Endodermal cell (in vitro differentiated cells): ENCODE measurements around the gene RSU1. TPM values are rescaled to one million over a fixed set of nuclear protein-coding genes. Genes with fewer than 3 reads are reported as not detected.

Experiments used
- DNase-seq: peaks from one replicate; pipeline ENCODE4 v3.0.0-alpha.2; 2017
- H3K27ac ChIP-seq: 2 replicates; pipeline ENCODE4 v1.5.1; 2013; ENCODE audit warnings: mild to moderate bottlenecking, low read depth, low read length, moderate library complexity
- H3K27me3 ChIP-seq: 2 replicates; pipeline ENCODE4 v1.6.1; 2013; ENCODE audit warnings: mild to moderate bottlenecking, low read length, moderate library complexity; ENCODE audit not compliant: insufficient read depth, control insufficient read depth, poor library complexity, severe bottlenecking
- H3K36me3 ChIP-seq: 2 replicates; pipeline ENCODE4 v1.7.0; 2013; ENCODE audit warnings: mild to moderate bottlenecking, low read length, moderate library complexity; ENCODE audit not compliant: control insufficient read depth, insufficient read depth
- H3K4me1 ChIP-seq: one replicate; pipeline ENCODE4 v1.7.0; 2013; ENCODE audit warnings: low read length; ENCODE audit not compliant: control insufficient read depth, insufficient read depth
- H3K4me3 ChIP-seq: 2 replicates; pipeline ENCODE4 v1.5.1; 2013; ENCODE audit warnings: mild to moderate bottlenecking, low read length, moderate library complexity
- H3K9ac ChIP-seq: 2 replicates; pipeline ENCODE4 v1.6.1; 2013; ENCODE audit warnings: mild to moderate bottlenecking, low read length, moderate library complexity; ENCODE audit not compliant: poor library complexity, severe bottlenecking; ENCODE audit errors: extremely low read depth
- H3K9me3 ChIP-seq: 2 replicates; pipeline ENCODE4 v1.6.1; 2013; ENCODE audit warnings: mild to moderate bottlenecking, low read length, moderate library complexity; ENCODE audit not compliant: control insufficient read depth
- H3K27ac Mint-ChIP-seq: 2 replicates; pipeline ENCODE4 v1.8.0; 2020; ENCODE audit warnings: mixed read lengths
- H3K27me3 Mint-ChIP-seq: 2 replicates; pipeline ENCODE4 v1.8.0; 2021; ENCODE audit warnings: mild to moderate bottlenecking, mixed read lengths; ENCODE audit not compliant: insufficient read depth
- H3K36me3 Mint-ChIP-seq: 2 replicates; pipeline ENCODE4 v1.8.0; 2020; ENCODE audit warnings: low read depth, mixed read lengths
- H3K4me1 Mint-ChIP-seq: 2 replicates; pipeline ENCODE4 v1.8.0; 2020; ENCODE audit warnings: mixed read lengths
- H3K4me3 Mint-ChIP-seq: 2 replicates; pipeline ENCODE4 v1.8.0; 2020; ENCODE audit warnings: mild to moderate bottlenecking, moderate library complexity, mixed read lengths
- H3K9me3 Mint-ChIP-seq: 2 replicates; pipeline ENCODE4 v1.8.0; 2020; ENCODE audit warnings: mild to moderate bottlenecking, mixed read lengths
- WGBS, 2 experiments: methylation state at CpG; one replicate each; pipeline versions ENCODE4 v1.1.5 to v1.1.7; 2013; ENCODE audit warnings: missing lambda C conversion rate in 2 of 2, mixed read lengths in 1 of 2; ENCODE audit not compliant: insufficient coverage in 1 of 2, insufficient read length in 1 of 2; 5-methylcytosine and 5-hydroxymethylcytosine counted together
- total RNA-seq, 2 donors: library from RNA; stranded (reverse); fragmentation: NEBNext Ultra II Directional in 1 of 2; extraction: Animal tissue kit (Norgen Biotek cat#: 25700) in 1 of 2; gene quantifications; 2 replicates in 1 of 2; 3 replicates in 1 of 2; pipeline ENCODE4 v1.2.1, GENCODE V29; 2021
- TF ChIP-seq, protein P1 (sequence below): fragments of 200-600 bp; sonication (generic); conservative IDR thresholded peaks from 2 replicates; pipeline ENCODE4 v1.5.0; 2021; ENCODE audit warnings: antibody characterized with exemption, mild to moderate bottlenecking

RSU1 gene
- total RNA-seq, 2 donors from 2014 or later = 39.5 to 46.4 TPM

DNA sequence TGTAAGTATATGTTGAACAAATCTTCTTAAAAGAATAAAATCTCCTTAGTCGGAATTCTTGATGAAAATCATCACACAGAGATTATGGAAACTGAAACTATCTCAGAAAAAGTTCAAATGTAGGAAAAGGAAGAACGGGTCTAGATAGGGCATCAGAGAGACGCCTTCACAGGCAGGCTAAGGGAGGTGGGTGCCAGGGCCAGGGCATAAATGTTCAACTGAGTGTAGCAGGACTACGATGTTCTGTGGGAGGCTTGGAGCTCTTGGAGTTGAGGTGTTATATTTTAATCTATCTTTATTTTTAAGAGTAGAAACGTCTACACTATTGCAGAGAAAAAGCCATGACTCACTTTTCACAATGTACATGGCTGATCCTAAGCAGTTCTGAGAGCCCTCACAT, 101.2 kb downstream of the RSU1 start:
- H3K9me3 ChIP-seq = peaks cover 38% of the 10 kb centered on the region
- WGBS, 2 experiments = 90 to 93% methylated on average over 3 to 4 of the region's 5 CpGs
- H3K27ac Mint-ChIP-seq = no peak overlapping the region
- peaks cover 6% of the 10 kb centered on the region for H3K36me3 ChIP-seq
- H3K27me3 ChIP-seq = no peaks in the 10 kb centered on the region
- no peaks in the 10 kb centered on the region for H3K4me1 ChIP-seq
- H3K27ac ChIP-seq = no peak overlapping the region
- peaks cover 6% of the 10 kb centered on the region for H3K4me1 Mint-ChIP-seq
- DNase-seq = no peak
- peaks cover 35% of the 10 kb centered on the region for H3K9me3 Mint-ChIP-seq
- H3K4me3 ChIP-seq = no peak overlapping the region
- no peaks in the 10 kb centered on the region for H3K27me3 Mint-ChIP-seq
- TF ChIP-seq, protein P1, sequence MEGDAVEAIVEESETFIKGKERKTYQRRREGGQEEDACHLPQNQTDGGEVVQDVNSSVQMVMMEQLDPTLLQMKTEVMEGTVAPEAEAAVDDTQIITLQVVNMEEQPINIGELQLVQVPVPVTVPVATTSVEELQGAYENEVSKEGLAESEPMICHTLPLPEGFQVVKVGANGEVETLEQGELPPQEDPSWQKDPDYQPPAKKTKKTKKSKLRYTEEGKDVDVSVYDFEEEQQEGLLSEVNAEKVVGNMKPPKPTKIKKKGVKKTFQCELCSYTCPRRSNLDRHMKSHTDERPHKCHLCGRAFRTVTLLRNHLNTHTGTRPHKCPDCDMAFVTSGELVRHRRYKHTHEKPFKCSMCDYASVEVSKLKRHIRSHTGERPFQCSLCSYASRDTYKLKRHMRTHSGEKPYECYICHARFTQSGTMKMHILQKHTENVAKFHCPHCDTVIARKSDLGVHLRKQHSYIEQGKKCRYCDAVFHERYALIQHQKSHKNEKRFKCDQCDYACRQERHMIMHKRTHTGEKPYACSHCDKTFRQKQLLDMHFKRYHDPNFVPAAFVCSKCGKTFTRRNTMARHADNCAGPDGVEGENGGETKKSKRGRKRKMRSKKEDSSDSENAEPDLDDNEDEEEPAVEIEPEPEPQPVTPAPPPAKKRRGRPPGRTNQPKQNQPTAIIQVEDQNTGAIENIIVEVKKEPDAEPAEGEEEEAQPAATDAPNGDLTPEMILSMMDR = no peak
- H3K4me3 Mint-ChIP-seq = no peak overlapping the region
- H3K9ac ChIP-seq = no peak overlapping the region
- H3K36me3 Mint-ChIP-seq = peaks cover 26% of the 10 kb centered on the region

DNA sequence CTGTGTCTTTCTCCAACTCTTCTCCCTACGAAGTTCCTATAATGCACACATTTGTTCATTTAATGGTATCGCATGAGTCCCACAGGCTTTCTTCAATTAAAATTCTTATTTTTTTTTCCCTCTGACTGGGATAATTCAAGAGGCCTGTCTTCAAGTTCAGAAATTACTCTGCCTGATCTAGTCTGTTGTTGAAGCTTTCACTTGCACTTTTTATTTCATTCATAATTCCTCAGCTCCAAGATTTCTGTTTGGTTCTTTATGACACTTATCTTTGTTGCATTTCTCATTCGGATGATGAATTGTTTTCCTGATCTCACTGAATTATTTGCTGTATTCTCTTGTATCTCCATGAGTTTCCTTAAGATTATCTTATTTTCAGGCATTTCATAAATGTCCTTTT, 103.9 kb downstream of the RSU1 start:
- H3K9me3 Mint-ChIP-seq = peaks cover 43% of the 10 kb centered on the region
- peaks cover 17% of the 10 kb centered on the region for H3K36me3 Mint-ChIP-seq
- no peak for DNase-seq
- 94 to 95% methylated on average over 3 of the region's 3 CpGs for WGBS, 2 experiments
- H3K27me3 Mint-ChIP-seq = no peaks in the 10 kb centered on the region
- TF ChIP-seq, protein P1 = no peak
- Histone ChIP-seq H3K27ac (no peak overlapping the region), H3K4me1 (no peaks in the 10 kb centered on the region), H3K27me3 (no peaks in the 10 kb centered on the region), H3K36me3 (no peaks in the 10 kb centered on the region), H3K9ac (no peak overlapping the region), H3K4me3 (no peak overlapping the region), H3K9me3 (peaks cover 43% of the 10 kb centered on the region)
- H3K4me3 Mint-ChIP-seq = no peak overlapping the region
- peaks cover 6% of the 10 kb centered on the region for H3K4me1 Mint-ChIP-seq
- H3K27ac Mint-ChIP-seq = no peak overlapping the region

GRCh38 chr10:16712883-16713282, 104.3 kb downstream of the RSU1 start:
- Mint-ChIP-seq H3K4me1 (peaks cover 6% of the 10 kb centered on the region), H3K9me3 (peaks cover 43% of the 10 kb centered on the region), H3K27ac (no peak overlapping the region), H3K27me3 (no peaks in the 10 kb centered on the region), H3K4me3 (no peak overlapping the region), H3K36me3 (peaks cover 17% of the 10 kb centered on the region)
- TF ChIP-seq, protein P1 = no peak
- H3K36me3 ChIP-seq = no peaks in the 10 kb centered on the region
- WGBS, 2 experiments = 90 to 96% methylated on average over 1 of the region's 1 CpG
- no peaks in the 10 kb centered on the region for H3K4me1 ChIP-seq
- H3K27me3 ChIP-seq = no peaks in the 10 kb centered on the region
- H3K4me3 ChIP-seq = no peak overlapping the region
- DNase-seq = no peak
- no peak overlapping the region for H3K27ac ChIP-seq
- H3K9ac ChIP-seq = no peak overlapping the region
- peaks cover 43% of the 10 kb centered on the region for H3K9me3 ChIP-seq
